GM19023 (cell line): ENCODE measurements around the gene ZG16B.

Experiments
- ATAC-seq: cut with Tn5 transposase; IDR thresholded peaks from one replicate; pipeline ENCODE4 v1.9.1; 2021; ENCODE audit warnings: mild to moderate bottlenecking, moderate library complexity; ENCODE audit not compliant: unreplicated experiment

ZG16B gene

DNA sequence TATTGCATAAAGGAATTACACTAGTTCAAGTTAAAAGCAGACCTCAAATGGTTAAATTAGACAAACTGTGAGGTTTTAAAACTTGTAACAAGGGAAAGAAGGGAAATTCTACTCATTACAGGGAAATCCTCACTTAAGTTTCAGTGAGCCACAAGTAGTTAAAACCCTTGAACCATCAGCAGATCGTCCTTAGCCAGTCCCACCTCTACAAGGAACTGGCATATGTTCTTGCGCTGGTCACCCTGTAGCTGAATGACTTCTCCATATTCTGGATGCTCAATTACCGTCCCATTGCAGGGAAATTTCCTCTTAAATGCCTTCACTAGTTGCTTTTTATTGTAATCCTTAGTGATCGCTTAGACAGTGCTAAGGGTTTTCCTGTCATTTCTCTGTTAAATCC, 7.6 kb upstream of the ZG16B start:
- ATAC-seq, result no peak

DNA sequence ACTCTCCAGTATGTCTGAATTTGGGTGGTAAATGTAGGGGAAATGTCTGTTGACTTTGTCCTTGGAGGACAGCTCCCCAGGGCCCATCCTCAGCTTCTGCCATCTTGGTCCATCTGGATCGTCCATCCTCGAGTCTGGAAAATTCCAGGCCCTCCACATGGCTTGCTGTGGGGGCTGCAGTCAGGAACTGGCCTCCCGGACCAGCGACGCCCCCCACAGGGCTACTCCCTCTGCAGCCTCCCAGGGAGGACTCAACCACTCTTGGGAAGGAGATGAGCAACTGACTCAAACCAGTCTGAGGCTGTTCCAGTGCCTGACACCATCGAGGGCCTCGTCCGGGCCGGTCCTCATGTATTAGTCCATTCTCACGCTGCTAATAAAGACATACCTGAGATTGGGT, 5.5 kb upstream of the ZG16B start:
- no peak for ATAC-seq

DNA sequence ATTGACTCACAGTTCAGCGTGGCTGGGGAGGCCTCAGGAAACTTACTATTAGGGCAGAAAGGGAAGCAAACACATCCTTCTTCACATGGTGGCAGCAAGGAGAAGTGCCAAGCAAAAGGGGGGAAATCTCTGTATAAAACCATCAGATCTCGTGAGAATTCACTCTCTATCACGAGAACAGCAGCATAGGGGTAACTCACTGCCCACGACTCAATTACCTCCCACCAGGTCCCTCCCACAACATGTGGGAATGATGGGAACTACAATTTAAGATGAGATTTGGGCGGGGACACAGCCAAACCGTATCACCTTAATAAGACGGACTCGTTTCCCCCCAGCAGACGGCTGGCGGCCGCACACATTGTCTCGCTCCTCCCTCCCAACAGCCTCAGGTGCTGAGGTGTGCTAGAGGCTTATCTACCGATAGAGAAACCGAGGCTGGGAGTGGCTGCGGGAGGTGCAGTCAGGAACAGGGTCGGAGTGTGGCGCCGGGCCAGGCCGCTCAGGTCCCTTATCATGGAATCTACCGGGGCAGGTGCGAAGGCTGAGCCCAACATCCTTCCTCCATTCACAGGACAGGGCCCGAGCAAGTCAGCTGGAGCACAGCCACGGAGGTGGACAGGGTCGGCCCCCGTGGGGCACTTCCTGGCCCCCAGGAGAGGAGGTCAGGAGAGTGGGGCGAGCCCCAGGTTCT, 4.9 kb upstream of the ZG16B start:
- ATAC-seq, result no peak

DNA sequence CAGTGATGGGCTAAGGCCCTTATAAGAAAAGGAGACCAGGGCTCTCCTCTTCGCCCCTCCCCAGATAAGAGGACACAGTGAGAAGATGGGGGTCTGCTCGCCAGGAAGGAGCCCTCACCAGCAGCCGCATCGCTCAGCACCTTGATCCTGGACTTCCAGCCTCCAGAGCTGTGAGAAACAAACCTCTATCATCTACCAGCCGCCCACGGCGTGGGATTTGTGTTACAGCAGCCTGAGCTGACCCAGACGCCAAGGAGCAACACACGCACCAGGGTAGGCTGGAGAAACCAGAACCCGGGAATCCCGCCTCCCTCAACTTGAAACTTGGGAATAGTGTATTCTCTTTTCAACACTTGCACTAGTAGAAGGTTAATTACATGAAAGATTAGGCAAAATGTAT, 4.2 kb upstream of the ZG16B start:
- ATAC-seq, result no peak

DNA sequence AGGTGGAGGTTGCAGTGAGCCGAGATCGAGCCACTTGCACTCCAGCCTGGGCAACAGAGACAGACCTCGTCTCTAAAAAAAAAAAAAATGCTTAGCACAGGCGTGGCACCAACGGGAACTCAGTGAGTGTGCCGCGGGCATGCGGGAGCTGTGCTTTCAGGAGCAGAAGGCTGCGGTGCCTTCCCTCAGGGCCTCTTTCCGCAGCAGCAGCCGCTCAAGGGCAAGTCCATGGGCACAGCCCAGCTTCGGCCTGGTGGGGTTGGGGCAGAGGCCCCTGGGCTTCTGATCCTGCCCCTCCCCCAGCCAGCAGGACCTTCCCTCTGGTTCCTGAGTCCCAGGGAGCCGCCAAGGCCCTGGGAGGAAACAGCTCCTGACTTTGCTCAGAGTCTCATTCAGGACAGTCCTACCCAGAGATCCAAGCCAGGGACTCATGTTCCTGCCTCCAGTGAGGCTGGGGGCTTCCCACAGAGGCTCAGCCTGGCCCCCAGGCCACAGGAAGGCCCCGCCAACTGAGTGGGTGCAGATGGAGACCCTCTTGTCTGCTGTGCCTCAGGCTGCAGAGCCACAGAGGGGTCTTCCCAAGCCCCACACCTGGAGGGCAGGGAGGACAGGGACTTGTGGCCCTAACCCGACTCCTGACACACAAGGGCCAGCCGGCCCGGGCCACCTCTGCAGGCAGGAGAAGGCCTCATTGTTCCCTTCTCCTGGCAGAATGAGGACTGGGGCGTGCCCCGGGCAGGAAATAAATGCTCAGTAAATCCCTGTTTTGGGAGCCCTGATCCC, 3.3 kb upstream of the ZG16B start:
- ATAC-seq, result no peak

DNA sequence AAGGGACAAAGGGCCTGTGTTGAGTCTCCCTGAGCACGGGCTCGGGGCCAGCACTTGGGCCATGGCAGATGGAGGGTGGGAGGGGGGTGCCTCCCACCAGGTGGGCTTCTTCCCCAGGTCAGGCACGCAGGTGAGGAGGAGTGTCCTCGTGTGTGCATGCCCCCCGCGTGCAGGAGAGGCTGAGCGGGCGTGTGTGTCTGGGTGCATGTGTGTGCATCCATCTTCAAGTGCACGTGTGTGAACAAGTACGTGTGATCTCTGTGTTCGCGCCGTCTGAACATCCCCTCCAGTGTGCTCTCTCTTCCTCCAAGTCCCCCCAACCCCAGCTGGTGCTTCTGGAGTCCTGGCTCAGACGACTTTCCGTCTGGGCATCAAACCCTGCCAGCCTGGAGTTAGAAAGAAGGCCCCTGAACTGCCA, 2.7 kb upstream of the ZG16B start:
- no peak for ATAC-seq

DNA sequence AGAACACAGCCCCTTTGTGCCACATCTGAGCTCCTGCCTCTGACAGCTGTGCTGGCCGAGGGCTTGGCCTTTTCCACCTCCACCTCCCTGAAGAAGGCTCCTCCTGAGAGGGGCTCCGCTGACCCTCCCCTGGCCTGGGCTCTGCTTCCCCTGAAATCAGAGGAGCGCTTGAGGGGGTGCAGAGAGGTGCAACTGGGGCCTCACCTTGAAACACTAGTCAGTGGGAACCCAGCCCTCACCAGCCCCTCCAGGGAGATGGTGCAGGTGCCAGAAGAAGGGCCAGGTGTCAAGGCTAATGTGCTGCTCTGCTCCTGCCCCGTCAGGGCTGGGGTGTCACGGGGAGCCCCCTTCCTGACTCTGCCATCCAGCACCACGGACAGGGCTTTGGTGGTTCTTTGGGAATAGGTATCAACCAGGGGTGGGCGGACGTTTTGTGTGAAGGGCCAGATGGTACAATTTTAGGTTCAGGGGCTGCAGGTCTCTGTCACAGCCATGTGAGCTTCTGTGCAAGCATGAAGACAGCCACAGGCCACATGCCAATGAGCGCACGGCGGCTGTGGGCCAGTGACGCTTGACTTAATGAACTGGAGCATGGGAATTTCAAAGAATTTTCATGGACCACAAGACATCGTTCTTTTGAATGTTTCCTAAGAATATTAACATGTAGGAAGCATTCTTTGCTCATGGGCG, 2.1 kb upstream of the ZG16B start:
- ATAC-seq, result no peak

DNA sequence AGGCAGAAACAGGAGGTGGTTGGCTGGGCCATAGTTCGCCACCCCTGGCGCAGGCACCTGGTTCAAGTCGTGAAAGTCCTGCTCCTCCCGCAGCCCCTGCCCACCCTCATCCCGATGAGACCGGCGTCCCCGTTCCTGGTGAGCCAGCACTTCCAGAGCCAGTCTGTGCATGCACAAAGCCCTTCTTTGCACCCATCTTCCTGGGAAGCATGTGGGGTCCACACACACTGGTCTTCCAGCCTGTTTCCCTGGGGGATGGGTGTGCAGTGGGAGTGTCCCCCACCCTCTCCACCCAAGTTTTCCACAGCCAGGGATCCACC, 1.6 kb upstream of the ZG16B start:
- no peak for ATAC-seq

DNA sequence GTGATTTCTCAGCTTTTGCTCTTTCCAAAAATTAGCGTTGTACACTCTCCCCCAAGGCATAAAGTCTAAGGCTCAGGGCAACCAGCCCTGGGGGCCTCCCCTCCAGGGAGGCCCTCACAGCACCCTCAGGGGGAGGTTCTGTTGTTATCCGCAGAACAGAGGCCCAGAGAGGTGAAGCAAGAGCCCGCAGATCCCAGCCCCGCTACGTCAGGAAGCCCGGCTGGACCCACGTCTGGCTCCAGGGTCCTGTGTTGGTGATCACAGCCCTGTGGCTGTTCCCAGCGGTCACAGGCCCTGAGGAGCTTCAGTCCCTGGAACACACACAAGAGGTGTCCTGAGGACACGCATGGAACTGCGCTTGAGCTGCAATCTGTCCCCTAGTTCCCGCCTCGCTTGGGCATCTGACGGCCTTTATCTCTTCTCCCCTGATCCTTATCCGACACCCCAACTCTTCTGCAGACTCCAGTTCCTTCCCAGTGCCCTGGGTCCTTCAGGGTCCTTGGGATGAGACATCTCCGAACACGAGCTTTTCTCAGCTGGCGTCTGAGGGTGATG, 1.1 kb upstream of the ZG16B start:
- no peak for ATAC-seq

DNA sequence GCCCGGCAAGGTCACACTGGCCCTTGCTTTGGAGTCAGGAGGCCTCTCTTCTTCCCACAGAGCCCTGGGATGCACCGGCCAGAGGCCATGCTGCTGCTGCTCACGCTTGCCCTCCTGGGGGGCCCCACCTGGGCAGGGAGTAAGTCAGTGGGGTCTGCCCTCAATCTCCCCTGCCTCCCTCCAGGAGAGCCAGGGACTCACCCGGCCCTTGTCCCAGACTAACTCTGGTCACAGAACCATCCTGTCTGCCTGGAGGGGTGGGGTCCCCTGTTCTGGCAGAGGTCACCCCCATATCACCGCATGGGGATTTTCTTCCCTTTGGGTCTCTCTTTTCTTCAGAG, 222 bp downstream of the ZG16B start:
- ATAC-seq, result no peak

DNA sequence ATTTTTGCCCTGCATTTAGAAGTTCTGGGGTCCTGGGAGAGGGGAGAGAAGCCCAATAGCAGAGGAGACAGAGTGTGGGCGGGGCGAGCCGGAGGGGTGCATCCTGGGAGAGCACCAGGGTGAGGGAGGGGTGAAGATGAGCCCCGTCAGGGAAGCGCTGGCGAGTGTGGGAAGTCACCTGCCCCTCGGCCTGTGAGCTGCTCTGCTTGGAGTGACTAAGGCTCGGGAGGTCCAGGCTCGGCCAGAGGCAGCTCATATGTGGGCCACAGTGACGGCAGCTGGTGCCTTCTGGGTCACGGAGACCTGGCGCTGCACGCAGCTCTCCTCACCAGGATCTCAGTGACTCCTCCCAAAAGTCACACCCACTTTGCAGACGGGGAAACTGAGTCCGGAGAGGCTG, 1.1 kb downstream of the ZG16B start:
- ATAC-seq, result no peak

DNA sequence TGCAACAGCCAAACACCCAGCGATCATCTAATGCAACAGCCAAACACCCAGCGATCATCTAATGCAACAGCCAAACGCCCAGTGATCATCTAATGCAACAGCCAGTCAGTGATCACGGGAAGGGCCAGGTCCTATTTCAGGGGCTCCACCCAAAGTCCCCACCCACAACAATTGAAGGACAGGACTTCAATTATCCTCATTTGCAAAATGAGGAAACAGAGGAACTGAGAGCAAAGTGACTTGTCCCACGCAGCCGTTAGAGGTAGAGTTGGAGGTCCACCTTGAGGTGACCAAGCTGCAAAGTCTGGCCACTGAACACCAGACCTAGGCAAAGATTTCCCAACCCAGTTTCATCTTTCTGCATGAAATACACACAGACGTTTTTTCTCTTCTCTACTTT, 3.7 kb downstream of the ZG16B start:
- no peak for ATAC-seq

DNA sequence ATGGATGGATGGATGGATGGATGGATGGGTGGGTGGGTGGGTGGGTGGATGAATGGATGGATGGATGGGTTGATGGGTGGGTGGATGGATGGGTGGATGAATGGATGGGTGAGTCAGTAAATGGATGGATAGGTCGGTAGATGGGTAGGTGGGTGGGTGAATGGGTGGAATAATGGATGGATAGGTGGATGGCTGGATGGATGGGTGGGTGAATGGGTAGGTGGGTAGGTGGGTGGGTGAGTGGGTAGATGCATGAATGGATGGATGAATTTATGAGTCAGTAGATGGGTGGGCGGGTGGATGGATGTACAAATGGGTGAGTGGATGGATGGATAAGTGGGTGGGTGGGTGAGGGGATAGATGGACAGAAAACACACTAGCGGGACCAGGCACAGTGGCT, 4.9 kb downstream of the ZG16B start:
- no peak for ATAC-seq

DNA sequence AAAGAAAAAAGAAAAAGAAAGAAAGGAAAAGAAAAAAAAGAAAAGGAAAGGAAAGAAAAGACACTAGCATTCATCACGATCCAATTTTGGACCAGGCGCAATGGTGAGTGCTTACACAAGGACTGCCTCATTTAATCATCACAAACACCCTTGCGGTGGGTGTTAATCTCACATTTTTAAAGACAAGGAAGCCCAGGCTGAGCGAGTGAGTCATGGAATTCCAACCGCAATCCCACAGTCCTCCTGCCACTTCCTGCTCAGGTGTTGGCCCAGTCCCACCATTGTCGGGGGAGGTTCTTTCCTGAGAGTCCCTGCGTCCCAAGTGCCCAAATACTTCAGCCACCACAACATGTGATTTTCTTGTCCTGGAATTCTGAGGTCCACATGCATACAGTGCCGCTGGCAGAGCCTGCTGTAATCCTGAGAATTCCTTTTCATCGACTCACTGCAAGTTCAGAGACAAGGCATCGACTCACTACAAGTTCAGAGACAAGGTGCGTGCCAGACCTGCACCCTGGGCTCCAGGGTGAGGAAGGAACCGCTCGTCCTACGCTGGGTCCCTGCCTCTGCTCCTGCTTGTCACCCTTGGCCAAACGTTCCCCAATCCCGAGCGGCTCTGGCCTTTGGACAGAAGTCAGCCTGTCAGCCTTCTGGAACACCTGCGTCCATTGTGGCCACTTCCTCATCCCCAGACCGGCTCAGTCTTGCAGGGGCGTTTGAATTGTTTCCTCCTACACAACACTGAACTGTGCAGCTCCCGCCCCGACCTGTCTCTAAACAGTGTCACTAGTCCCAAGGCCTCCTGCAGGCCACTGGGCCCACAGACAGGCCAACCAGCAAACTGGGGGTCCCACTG, 5.8 kb downstream of the ZG16B start:
- no peak for ATAC-seq

DNA sequence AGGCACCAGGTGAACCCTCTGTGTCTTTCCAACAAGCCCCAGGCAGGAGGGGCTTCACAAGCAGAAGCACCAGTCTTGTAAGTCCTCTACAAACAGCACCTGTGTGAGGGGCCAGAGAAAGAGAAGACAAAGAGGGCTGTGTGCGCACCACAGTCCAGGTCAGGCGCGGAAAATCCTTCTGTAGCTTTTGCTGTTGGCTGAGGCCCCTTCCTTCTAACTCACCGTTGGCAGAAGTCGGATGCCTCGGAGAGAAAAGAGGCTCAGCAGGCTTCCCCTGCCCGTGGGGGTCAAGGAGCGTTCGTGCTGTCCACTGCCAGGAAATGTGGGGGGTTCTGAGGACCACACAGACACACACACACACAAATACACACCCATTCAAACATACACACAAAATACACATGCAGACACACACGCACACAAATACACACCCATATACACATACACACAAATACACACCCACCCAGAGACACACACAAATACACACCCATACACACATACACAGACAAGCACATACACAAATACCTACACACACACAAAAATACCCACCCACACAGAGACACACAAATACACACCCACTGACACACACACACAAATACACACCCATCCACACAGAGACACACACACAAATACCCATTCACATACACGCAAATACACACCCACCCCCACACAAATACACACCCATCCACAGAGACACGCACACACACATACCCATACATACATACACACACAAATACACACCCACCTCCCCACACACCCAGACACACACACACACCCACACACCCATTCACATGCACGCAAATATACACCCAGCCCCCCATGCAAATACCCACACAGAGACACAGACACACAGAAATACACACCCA, 6.8 kb downstream of the ZG16B start:
- ATAC-seq, result no peak

DNA sequence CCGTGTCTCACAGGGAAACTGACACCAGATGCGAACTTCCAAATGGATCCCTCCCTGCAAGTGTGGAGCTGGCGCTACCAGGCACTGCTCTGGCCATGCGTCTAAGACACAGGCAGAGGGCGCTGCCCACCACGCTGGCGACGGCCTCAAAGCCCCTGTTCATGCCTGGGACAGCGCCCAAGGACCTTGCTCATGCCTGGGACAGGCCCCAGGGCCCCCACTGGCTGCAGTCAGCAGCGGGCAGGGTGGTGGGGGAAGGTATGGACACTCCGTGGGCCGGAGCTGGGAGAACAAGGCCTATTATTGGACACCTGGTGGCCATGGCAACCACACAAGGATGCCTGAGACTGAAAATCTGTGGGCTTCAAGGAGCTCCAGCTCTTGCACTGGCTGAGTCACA, 8.8 kb downstream of the ZG16B start:
- ATAC-seq, result no peak

DNA sequence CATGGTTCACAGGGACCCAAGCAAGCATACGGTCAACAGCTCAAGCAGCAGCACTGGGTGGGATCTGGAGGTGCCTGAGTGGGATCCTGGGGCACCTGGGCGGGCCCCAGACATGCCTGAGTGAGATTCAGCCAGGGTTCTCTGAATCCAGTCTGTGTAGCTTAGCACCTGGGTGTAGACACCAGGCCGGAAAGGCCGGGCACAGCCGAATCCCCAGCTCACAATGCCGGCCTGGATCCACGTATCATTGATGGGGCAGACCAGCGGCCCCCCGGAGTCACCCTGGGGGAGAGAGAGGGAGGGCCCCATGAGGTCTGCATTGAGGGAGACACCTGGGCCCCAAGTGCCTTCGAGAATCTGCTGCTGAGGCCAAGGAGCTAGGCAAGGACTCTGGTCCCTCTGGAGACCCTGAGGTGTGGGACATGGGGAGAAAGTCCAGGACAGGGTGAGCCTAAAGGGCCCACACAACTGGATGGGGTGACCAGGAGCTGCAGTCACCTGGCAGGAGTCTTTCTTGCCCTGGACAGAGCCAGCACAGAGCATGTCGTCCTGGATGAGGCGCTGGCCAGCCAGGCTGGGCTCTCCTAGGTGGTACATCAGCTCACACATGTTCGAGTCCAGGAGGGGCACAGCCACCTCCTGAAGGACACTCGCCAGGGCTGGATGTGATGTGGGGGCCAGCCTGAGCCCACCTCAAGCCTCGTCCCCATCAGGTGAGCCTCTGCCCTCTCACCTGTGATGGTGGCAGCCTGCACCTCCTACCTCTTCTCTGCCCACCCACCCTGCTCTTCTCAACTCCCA, 9.7 kb downstream of the ZG16B start:
- ATAC-seq, result no peak

DNA sequence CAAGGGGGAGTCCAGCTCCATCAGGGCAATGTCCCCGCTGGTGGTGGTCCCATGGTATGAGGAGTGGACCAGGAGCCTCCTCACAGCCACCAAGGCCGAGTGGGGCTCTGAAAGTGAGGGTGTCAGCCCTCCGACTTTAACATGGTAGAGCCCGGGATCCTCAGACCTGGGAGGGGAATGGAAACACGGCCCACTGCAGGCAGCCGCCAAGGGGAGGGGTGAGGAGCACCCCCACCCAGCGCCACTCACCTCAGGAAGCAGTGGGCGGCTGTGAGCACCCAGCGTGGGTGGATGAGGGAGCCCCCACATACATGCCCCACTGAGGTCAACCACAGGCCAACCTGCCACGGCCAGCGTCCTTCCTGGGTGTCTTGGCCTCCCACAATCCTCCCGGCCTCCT, 10.8 kb downstream of the ZG16B start:
- no peak for ATAC-seq

DNA sequence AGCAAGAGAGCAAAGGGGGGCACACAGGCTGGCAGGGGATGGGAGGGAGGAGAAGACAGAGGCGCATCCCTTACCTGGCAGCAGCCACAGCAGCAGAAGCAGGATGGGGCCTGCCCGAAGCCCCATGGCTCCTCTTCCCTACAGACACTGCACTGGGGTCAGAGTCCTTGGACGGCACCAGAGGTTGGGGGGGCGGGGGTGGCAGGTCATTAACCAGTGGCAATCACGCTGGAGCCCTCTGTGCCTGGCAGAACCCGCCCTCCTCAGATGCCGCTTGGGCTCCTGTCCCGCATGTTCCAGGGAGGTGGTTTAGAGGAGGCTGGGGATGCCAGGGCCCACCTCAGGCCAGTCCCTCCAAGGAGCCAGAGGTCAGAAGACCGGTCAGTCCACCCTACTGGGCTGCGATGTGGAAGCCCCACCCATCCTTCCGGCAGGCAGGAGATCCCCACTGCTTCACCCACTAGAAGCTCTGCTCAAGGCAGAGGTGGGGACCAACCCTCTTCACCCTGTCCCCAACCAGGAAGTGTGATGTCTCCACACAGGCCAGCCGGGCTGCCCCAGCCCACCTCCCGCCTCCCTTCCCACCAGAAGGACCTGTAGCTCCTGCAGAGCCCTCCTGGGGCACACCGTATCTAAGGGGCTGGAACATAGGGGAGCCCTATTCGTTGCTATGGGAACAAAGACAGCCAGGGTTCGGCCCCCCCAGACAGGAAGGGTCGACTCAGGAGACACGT, 11.7 kb downstream of the ZG16B start:
- ATAC-seq, result no peak
